IPS-20b (cell line): Measurements from ENCODE around the gene DZIP1L.

ENCODE experiments used
- H3K27ac ChIP-seq: one replicate; pipeline ENCODE4 v1.5.1; 2013; ENCODE audit warnings: low read length
- H3K27me3 ChIP-seq: 2 replicates; pipeline ENCODE4 v1.6.1; 2013; ENCODE audit warnings: mild to moderate bottlenecking, low read length, inconsistent platforms; ENCODE audit not compliant: insufficient read depth
- H3K36me3 ChIP-seq: 2 replicates; pipeline ENCODE4 v1.6.1; 2013; ENCODE audit warnings: low read depth, mild to moderate bottlenecking, inconsistent platforms, low read length, moderate library complexity; ENCODE audit not compliant: insufficient read depth
- H3K4me1 ChIP-seq: 2 replicates; pipeline ENCODE4 v1.6.1; 2013; ENCODE audit warnings: mild to moderate bottlenecking, control low read depth, inconsistent platforms, low read length, moderate library complexity; ENCODE audit not compliant: insufficient read depth
- H3K4me3 ChIP-seq: 2 replicates; pipeline ENCODE4 v1.5.1; 2013; ENCODE audit warnings: mild to moderate bottlenecking, low read length, inconsistent platforms
- H3K9ac ChIP-seq: 2 replicates; pipeline ENCODE4 v1.6.1; 2013; ENCODE audit warnings: low read depth, mild to moderate bottlenecking, inconsistent platforms, low read length, moderate library complexity
- H3K9me3 ChIP-seq: 2 replicates; pipeline ENCODE4 v1.6.1; 2013; ENCODE audit warnings: mild to moderate bottlenecking, low read depth, low read length, inconsistent platforms; ENCODE audit not compliant: insufficient read depth

The DZIP1L gene

DNA sequence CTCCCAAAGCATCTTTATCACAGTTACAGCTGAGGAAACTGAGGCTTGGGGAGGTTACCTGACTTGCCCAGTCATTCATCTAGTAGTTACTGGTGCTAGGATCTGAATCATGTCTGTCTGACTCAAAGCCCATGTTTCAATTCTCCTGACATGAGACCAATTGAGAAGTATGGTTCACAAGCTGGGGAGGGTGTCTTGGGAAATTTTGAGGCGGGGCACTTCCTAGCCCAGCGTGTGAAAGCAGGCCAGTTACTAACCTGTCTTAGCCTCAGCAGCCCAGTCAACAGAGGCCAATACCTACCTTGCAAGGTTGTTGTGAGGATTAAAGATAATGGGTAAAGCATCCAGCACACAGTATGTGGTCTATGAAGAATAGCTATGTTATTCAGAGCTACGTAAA lies 68.5 kb downstream of the DZIP1L start:
- Histone ChIP-seq H3K4me3 (no peak overlapping the region), H3K9me3 (no peaks in the 10 kb centered on the region), H3K9ac (no peak overlapping the region), H3K36me3 (no peaks in the 10 kb centered on the region), H3K27ac (no peak overlapping the region), H3K27me3 (no peaks in the 10 kb centered on the region), H3K4me1 (peaks cover 15% of the 10 kb centered on the region)

- Histone ChIP-seq H3K4me3 (no peak overlapping the region), H3K9me3 (no peaks in the 10 kb centered on the region), H3K27ac (no peak overlapping the region), H3K9ac (no peak overlapping the region), H3K27me3 (no peaks in the 10 kb centered on the region), H3K36me3 (no peaks in the 10 kb centered on the region), H3K4me1 (peaks cover 15% of the 10 kb centered on the region)
These were observed 69.3 kb downstream of the DZIP1L start for GRCh38 chr3:138046085-138046484.

DNA sequence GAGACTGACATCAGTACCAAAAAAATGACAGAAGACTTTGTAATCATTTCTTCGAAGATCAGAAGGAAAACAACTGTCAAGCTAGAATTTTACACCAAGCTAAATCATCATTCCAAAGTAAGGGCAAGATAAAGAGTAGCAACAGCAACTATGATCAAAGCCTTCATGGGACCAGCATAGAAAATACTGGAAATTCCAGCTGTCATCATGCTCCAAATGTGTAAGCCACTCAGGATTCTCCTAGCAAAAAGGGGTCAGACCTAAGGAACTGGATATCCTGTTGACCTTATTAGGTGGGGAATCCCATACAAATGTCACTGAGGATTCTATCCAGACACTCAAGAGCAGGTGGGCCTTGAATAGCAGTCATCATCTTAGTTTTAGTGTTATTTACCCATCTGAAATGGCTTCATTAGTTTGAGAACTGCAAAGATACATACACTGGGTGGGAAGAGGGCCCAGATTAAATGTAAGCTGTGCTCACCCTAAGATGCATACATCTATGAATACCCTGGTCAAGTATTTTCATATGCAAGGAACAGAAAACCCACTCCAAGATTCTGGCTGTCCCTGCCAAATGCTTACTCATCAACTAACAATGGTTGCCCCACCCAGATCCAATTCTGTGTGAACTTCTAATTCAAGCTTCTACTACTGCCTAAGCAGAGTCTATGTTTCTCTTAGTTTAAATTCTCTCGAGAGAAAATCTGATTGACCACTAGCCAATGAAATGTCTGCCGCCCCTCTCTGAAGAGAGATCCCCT lies 72.0 kb downstream of the DZIP1L start:
- Histone ChIP-seq H3K27ac (no peak overlapping the region), H3K4me1 (peaks cover 15% of the 10 kb centered on the region), H3K36me3 (no peaks in the 10 kb centered on the region), H3K4me3 (no peak overlapping the region), H3K9me3 (no peaks in the 10 kb centered on the region), H3K9ac (no peak overlapping the region), H3K27me3 (no peaks in the 10 kb centered on the region)

DNA sequence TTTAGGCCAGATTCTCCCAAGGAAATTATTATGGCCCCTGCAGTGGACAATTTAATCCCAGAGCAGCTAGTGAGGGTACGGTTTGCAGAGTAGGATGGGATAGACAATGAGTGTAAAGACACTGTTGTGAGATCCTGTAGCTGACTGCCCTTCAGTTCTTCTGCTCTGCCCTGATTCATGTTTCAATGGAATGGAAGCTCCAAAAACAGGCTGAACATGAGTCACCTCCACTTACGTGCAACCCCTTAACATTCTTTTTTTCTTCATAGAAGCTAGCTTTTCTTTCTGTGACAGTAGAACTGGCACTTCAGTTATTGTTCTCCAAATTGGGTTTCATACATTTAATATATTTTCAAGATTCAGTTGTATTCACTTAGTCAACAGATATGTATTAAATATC lies 73.4 kb downstream of the DZIP1L start:
- Histone ChIP-seq H3K27ac (no peak overlapping the region), H3K9ac (no peak overlapping the region), H3K27me3 (no peaks in the 10 kb centered on the region), H3K36me3 (no peaks in the 10 kb centered on the region), H3K4me1 (peaks cover 5% of the 10 kb centered on the region), H3K4me3 (no peak overlapping the region), H3K9me3 (no peaks in the 10 kb centered on the region)

GRCh38 chr3:138038725-138039462 lies 76.5 kb downstream of the DZIP1L start:
- Histone ChIP-seq H3K36me3 (no peaks in the 10 kb centered on the region), H3K9me3 (no peaks in the 10 kb centered on the region), H3K4me1 (no peaks in the 10 kb centered on the region), H3K27me3 (no peaks in the 10 kb centered on the region), H3K4me3 (no peak overlapping the region), H3K9ac (no peak overlapping the region), H3K27ac (no peak overlapping the region)

DNA sequence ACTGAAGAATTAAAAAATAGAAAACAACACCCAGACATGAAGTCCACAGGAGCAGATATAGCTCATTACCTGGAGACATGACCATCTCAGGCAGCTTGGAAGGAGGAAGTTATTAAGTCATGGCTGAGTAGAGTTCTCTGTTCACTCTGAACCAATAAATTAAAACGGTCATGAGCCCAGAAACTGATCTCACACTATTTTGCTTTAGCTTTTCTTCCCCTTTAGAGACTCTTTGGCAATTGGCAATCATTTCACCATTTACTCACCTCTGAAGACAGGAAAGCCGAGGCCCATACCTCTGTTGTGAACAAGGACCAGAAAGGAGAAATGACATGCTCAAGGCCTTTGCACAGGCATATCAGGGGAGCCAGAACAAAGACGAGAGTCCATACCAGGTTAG lies 78.8 kb downstream of the DZIP1L start:
- no peak overlapping the region for H3K4me3 ChIP-seq
- H3K27ac ChIP-seq: no peak overlapping the region
- H3K9me3 ChIP-seq: no peaks in the 10 kb centered on the region
- no peaks in the 10 kb centered on the region for H3K36me3 ChIP-seq
- no peaks in the 10 kb centered on the region for H3K27me3 ChIP-seq
- H3K4me1 ChIP-seq: no peaks in the 10 kb centered on the region
- no peak overlapping the region for H3K9ac ChIP-seq

DNA sequence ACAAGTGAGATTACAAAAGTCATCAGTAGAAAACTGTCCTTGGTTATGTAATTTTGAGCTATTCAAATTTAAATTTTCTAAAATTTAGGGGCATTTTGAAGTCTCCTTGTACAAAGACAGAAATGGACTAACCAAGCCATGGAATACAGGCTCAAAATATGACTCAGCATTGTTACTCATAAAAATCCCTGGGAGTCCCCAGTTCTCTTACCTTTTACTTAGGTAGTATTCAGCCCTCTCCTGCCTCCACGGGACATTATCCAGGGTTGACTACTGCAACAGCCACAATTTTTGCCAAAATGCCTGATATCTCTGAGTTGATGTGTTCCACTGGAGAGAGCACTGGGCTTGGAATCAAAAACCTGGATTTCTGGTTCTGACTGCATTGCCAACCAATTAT lies 80.5 kb downstream of the DZIP1L start:
- Histone ChIP-seq H3K27me3 (no peaks in the 10 kb centered on the region), H3K9ac (no peak overlapping the region), H3K4me3 (no peak overlapping the region), H3K4me1 (no peaks in the 10 kb centered on the region), H3K27ac (no peak overlapping the region), H3K9me3 (no peaks in the 10 kb centered on the region), H3K36me3 (no peaks in the 10 kb centered on the region)

GRCh38 chr3:138033202-138033691 lies 82.2 kb downstream of the DZIP1L start:
- Histone ChIP-seq H3K9me3 (no peaks in the 10 kb centered on the region), H3K27ac (no peak overlapping the region)

GRCh38 chr3:138032567-138032966 lies 82.8 kb downstream of the DZIP1L start:
- Histone ChIP-seq H3K36me3 (no peaks in the 10 kb centered on the region), H3K27ac (no peak overlapping the region), H3K4me3 (no peak overlapping the region), H3K9me3 (no peaks in the 10 kb centered on the region), H3K4me1 (no peaks in the 10 kb centered on the region), H3K9ac (no peak overlapping the region), H3K27me3 (no peaks in the 10 kb centered on the region)

More at GRCh38 chr3:138033202-138033691, 82.2 kb downstream of the DZIP1L start:
- no peaks in the 10 kb centered on the region for H3K27me3 ChIP-seq
- H3K4me1 ChIP-seq: no peaks in the 10 kb centered on the region
- H3K9ac ChIP-seq: no peak overlapping the region
- no peak overlapping the region for H3K4me3 ChIP-seq
- H3K36me3 ChIP-seq: no peaks in the 10 kb centered on the region

DNA sequence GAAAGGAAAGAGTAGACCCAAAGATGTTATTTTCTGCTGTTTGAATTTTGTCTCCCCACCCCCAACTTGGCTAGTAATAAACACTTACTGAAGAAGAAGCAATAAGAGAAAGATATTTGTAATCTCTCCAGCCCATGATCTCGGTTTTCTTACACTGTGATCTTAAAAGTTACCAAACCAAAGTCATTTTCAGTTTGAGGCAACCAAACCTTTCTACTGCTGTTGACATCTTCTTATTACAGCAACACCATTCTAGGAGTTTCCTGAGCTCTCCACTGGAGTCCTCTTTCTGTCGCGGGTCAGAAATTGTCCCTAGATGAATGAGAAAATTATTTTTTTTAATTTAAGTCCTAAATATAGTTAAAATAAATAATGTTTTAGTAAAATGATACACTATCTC lies 83.9 kb downstream of the DZIP1L start:
- Histone ChIP-seq H3K9me3 (no peaks in the 10 kb centered on the region), H3K4me1 (no peaks in the 10 kb centered on the region)

GRCh38 chr3:138030734-138031280 lies 84.6 kb downstream of the DZIP1L start:
- Histone ChIP-seq H3K36me3 (no peaks in the 10 kb centered on the region), H3K9me3 (no peaks in the 10 kb centered on the region), H3K27me3 (no peaks in the 10 kb centered on the region), H3K4me3 (no peak overlapping the region), H3K4me1 (no peaks in the 10 kb centered on the region), H3K27ac (no peak overlapping the region), H3K9ac (no peak overlapping the region)

More for the DNA sequence above, 83.9 kb downstream of the DZIP1L start:
- H3K36me3 ChIP-seq: no peaks in the 10 kb centered on the region
- no peak overlapping the region for H3K4me3 ChIP-seq
- no peak overlapping the region for H3K9ac ChIP-seq
- H3K27ac ChIP-seq: no peak overlapping the region
- no peaks in the 10 kb centered on the region for H3K27me3 ChIP-seq

DNA sequence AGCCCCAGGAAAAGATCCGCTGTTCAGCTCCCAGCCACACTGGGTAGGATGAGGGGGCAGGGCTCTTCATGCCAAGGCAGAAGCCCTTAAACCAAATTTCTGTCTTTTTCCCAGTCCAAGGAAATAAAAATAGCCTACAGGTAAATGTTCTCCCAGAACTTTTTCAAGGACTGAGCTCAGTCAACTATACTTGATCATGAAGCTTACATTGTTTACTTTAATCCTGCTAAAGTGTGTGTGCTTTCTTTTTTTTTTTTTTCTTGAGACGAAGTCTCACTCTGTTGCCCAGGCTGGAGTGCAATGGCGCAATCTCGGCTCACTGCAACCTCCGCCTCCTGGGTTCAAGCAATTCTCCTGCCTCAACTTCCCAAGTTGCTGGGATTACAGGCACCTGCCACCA lies 87.6 kb downstream of the DZIP1L start:
- no peaks in the 10 kb centered on the region for H3K36me3 ChIP-seq
- no peaks in the 10 kb centered on the region for H3K9me3 ChIP-seq
- no peaks in the 10 kb centered on the region for H3K27me3 ChIP-seq
- no peaks in the 10 kb centered on the region for H3K4me1 ChIP-seq
- no peak overlapping the region for H3K9ac ChIP-seq
- no peak overlapping the region for H3K27ac ChIP-seq
- no peak overlapping the region for H3K4me3 ChIP-seq
